Activated T-cell treated with anti-CD3 and anti-CD28 coated beads for 1 hour (primary cell): Measurements from ENCODE around the gene AKIRIN2.

Experiments used
- DNase-seq: peaks from one replicate; pipeline ENCODE4 v3.0.0-alpha.2; 2020; ENCODE audit warnings: low read depth

The AKIRIN2 gene

GRCh38 chr6:87655824-87656223, 46.2 kb downstream of the AKIRIN2 start:
- DNase-seq = no peak

- no peak for DNase-seq
Observed at GRCh38 chr6:87654875-87655454, 47.1 kb downstream of the AKIRIN2 start.

- no peak for DNase-seq
Observed at GRCh38 chr6:87654122-87654521, 47.9 kb downstream of the AKIRIN2 start.

- no peak for DNase-seq
Observed at GRCh38 chr6:87653074-87653962, 48.7 kb downstream of the AKIRIN2 start.

- DNase-seq = no peak
Observed at GRCh38 chr6:87645080-87645479, 57.0 kb downstream of the AKIRIN2 start.

- no peak for DNase-seq
Observed at GRCh38 chr6:87641065-87641692, 60.9 kb downstream of the AKIRIN2 start.

- no peak for DNase-seq
Observed at GRCh38 chr6:87639373-87639772, 62.7 kb downstream of the AKIRIN2 start.

- DNase-seq = no peak
Observed at GRCh38 chr6:87637106-87637505, 64.9 kb downstream of the AKIRIN2 start.

- no peak for DNase-seq
Observed at GRCh38 chr6:87636315-87636714, 65.7 kb downstream of the AKIRIN2 start.

GRCh38 chr6:87633851-87634250, 68.2 kb downstream of the AKIRIN2 start:
- DNase-seq = no peak

- DNase-seq = no peak
Observed at GRCh38 chr6:87630746-87631145, 71.3 kb downstream of the AKIRIN2 start.

- DNase-seq = no peak
Observed at GRCh38 chr6:87628881-87629280, 73.2 kb downstream of the AKIRIN2 start.

GRCh38 chr6:87628424-87628823, 73.6 kb downstream of the AKIRIN2 start:
- DNase-seq = no peak
